WERI-Rb-1 (cell line): Measurements from ENCODE around the gene FHAD1.
"Not testable (repeated sequence)": the region's sequence is repeated elsewhere in the genome, so short reads cannot be mapped to it uniquely, and the experiment has no call there.

Source experiments
- DNase-seq: peaks from one replicate; pipeline ENCODE4 v3.0.0-alpha.2; 2020
- H3K27ac ChIP-seq: fragments of 250-450 bp; sonication (Bioruptor Pico); 2 replicates; pipeline ENCODE4 v1.5.1; 2020; ENCODE audit warnings: mild to moderate bottlenecking, moderate library complexity
- H3K27me3 ChIP-seq: fragments of 250-450 bp; sonication (Bioruptor Pico); 2 replicates; pipeline ENCODE4 v1.5.1; 2021; ENCODE audit warnings: mild to moderate bottlenecking, low read depth, moderate library complexity; ENCODE audit not compliant: insufficient read depth, severe bottlenecking
- H3K36me3 ChIP-seq: fragments of 250-450 bp; sonication (Bioruptor Pico); 2 replicates; pipeline ENCODE4 v1.5.1; 2020; ENCODE audit warnings: mild to moderate bottlenecking, moderate library complexity
- H3K4me3 ChIP-seq: 2 replicates; pipeline ENCODE4 v1.5.1; 2011; ENCODE audit warnings: low read depth, mild to moderate bottlenecking, control low read depth, low read length
- H3K9me3 ChIP-seq: fragments of 250-450 bp; sonication (Bioruptor Pico); 2 replicates; pipeline ENCODE4 v1.5.1; 2021; ENCODE audit warnings: mild to moderate bottlenecking, moderate library complexity; ENCODE audit not compliant: severe bottlenecking
- TF ChIP-seq, protein P1 (sequence below): IDR thresholded peaks from 2 replicates; pipeline ENCODE4 v1.5.1; 2011; ENCODE audit warnings: low read depth, mild to moderate bottlenecking, control low read depth, inconsistent platforms, low read length

Gene FHAD1

DNA sequence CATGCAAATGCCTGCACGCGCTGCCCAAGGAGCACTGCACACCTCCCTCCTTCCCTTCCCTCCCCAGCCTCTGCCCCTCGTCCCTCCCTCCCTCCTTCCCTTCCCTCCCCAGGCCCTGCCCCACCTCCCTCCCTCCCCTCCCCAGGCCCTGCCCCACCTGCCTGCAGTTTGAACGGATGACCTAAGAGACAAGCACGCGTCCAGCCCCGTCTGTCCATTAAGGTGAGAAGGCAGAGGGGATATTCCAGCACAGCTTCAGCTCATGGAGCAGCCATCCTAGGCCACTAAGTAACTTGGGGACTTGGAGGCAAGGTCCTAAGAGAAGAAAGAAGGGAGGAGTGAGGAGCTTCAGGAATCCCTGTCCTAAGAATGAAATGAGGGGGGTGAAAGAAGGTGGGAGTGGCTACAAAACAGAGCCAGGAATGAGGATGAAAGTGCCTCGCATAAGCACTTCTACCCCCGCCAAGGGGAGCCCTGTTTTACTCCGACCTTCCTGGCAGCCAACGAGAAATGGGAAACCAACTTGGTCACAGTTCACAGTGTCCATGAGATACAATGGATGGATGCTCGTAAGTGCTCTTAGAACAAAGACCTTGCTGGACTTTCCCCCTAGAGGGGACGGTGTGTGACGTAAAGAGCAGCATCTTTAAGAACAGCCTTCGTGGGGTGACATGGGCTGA is 141.3 kb downstream of the FHAD1 start:
- Histone ChIP-seq H3K36me3 (no peaks in the 10 kb centered on the region), H3K9me3 (no peaks in the 10 kb centered on the region), H3K27me3 (no peaks in the 10 kb centered on the region), H3K4me3 (no peak overlapping the region), H3K27ac (no peak overlapping the region)
- TF ChIP-seq, protein P1, sequence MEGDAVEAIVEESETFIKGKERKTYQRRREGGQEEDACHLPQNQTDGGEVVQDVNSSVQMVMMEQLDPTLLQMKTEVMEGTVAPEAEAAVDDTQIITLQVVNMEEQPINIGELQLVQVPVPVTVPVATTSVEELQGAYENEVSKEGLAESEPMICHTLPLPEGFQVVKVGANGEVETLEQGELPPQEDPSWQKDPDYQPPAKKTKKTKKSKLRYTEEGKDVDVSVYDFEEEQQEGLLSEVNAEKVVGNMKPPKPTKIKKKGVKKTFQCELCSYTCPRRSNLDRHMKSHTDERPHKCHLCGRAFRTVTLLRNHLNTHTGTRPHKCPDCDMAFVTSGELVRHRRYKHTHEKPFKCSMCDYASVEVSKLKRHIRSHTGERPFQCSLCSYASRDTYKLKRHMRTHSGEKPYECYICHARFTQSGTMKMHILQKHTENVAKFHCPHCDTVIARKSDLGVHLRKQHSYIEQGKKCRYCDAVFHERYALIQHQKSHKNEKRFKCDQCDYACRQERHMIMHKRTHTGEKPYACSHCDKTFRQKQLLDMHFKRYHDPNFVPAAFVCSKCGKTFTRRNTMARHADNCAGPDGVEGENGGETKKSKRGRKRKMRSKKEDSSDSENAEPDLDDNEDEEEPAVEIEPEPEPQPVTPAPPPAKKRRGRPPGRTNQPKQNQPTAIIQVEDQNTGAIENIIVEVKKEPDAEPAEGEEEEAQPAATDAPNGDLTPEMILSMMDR = no peak
- DNase-seq = no peak

DNA sequence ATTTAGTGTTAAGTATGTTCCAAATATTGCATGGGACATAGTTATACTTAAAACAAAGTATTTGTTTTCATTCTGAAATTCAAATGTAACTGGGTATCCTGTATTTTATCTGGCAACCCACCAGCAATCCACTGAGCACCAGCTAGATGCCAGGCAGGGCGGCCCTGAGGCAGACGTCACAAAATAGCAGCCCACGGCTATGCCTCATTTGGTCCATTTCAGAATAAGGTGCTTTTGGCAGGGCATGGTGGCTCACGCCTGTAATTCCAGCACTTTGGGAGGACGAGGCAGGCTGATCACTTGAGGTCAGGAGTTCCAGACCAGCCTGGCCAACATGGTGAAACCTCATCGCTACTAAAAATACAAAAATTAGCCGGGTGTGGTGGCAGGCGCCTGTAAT is 142.8 kb downstream of the FHAD1 start:
- not testable (repeated sequence) for H3K27me3 ChIP-seq, H3K9me3 ChIP-seq, DNase-seq, H3K4me3 ChIP-seq, H3K27ac ChIP-seq, H3K36me3 ChIP-seq

DNA sequence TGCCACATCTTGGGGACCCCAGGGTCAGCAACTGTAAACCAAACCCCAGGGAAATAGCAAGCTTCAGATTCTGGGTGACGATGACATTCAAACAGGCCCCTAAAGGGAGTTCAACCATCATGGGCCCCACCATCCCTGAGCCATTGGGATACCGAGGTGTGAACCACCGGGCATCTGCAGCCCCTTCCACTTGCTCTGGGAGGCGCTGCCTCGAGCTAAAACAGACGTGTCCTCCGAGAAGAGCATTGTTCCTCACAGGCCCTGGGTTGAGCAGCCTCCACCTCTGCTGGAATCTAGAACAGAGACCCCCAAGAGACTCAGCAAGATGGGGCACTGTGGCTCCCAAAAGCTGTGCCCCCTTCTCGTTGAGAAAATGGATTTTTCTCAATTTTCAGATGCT is 143.6 kb downstream of the FHAD1 start:
- H3K36me3 ChIP-seq = no peaks in the 10 kb centered on the region
- no peak for DNase-seq
- TF ChIP-seq, protein P1 = peak; percentile 34
- no peak overlapping the region; the same call in 1 of the 2 replicates for H3K27ac ChIP-seq
- no peaks in the 10 kb centered on the region for H3K27me3 ChIP-seq
- H3K4me3 ChIP-seq = no peak overlapping the region
- no peaks in the 10 kb centered on the region for H3K9me3 ChIP-seq

DNA sequence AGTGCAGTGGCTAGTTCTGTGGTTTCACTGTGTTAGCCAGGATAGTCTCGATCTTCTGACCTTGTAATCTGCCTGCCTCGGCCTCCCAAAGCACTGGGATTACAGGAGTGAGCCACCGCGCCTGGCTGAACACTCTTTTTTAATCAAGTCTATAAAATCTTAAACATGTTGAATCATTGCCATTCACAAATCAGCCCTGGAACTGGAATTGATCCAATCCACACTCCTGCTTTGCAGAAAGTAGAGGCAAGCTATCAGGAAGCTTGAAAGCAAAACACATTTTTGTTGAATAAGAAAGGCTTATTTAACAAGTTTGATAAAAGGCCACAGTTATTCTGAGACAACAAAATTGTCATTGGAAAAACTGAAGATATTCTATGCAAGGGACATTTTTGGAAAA is 144.3 kb downstream of the FHAD1 start:
- TF ChIP-seq, protein P1 = no peak
- no peaks in the 10 kb centered on the region for H3K36me3 ChIP-seq
- H3K9me3 ChIP-seq = no peaks in the 10 kb centered on the region
- DNase-seq = no peak
- H3K27me3 ChIP-seq = no peaks in the 10 kb centered on the region
- H3K4me3 ChIP-seq = no peak overlapping the region
- no peak overlapping the region; the same call in 1 of the 2 replicates for H3K27ac ChIP-seq

DNA sequence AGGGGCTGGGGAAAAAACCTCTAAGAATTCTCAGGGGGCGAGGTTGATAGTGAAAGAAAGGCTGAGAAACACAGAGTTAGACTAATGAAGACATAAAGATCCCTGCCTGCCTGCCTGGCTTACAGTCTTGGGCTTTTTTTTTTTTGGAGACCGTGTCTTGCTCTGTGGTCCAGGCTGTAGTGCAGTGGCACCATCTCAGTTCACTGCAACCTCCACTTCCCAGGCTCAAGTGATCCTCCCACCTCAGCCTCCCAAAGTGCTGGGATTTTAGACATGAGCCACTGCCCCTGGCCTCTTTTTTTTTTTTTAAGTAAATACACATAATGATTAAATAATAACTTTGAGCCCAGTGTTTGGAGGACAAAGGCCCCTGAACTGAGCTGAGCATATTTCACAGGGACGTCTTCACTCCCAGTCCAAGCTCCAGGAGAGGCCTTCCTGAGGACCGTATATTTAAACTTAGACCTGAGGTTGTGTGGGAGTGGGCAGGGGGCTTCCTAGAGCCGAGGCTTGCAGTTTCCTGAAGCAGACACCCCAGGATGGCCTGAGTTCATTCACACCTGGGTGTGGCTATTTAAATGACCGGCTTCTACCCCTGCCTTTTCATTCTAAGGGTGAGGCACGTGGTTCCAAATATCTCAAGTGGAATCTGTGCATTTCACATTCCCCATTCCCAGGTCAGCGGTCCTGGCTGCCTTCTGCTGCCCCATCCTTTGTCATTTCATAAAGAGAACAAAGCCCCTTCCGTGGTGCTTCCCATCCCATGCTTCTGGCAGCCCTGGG is 146.6 kb downstream of the FHAD1 start:
- Histone ChIP-seq H3K27ac (no peak overlapping the region), H3K9me3 (no peaks in the 10 kb centered on the region), H3K4me3 (no peak overlapping the region), H3K27me3 (no peaks in the 10 kb centered on the region), H3K36me3 (no peaks in the 10 kb centered on the region)
- no peak for DNase-seq
- TF ChIP-seq, protein P1 = no peak

DNA sequence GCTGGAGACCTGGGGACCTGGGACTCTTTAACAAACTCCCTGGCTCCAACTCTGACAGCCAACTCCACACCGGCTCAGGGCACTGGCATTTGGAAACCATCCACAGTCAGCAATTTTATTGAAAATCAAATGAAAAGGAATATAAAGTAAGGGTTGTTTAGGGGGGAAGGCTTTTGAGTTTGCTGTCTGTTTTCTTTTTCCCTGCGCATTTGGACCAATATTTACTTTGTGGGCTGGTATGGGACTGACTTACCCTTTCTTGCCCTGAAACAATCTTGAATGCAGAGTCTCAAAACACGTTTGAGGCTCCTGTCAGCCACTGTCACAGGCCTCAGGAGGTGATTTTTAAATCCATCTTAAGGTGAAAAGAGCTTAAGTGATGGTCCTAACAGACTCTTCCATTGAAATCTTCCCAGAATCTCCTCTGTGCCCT is 147.3 kb downstream of the FHAD1 start:
- Histone ChIP-seq H3K4me3 (no peak overlapping the region), H3K27me3 (no peaks in the 10 kb centered on the region), H3K9me3 (no peaks in the 10 kb centered on the region), H3K36me3 (no peaks in the 10 kb centered on the region), H3K27ac (no peak overlapping the region)
- TF ChIP-seq, protein P1 = no peak
- no peak for DNase-seq
